ENCODE measurements around the gene ALG14.

DNA sequence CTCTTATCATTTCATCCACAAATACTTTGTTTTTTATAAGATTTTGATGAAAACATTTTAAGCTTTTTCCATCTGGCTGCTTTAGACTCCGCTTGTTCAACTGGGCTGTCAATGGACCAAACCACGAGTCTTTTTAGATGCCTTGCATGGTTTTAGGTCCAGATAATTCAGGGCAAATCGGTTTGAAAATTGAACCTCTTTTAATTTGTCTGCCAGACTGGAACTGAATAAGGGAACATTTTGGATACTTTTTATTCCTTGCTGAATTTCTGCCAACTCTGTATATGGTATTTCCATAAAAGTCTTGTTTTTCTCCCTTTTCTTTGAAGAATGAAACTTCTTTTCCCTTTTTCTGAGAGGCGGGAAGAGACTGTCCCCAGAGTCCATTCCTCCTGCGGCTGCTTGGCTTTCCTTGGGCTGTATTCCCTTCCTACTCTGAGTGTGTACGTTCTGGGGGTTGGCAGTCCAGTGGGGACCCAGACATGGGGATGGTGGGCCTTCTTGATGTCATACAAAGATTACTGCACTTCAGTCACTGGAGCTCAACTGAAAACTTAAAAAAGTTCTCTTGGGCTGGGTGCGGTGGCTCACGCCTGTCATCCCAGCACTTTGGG lies 99.3 kb downstream of the ALG14 start:
- TF ChIP-seq, protein P1, sequence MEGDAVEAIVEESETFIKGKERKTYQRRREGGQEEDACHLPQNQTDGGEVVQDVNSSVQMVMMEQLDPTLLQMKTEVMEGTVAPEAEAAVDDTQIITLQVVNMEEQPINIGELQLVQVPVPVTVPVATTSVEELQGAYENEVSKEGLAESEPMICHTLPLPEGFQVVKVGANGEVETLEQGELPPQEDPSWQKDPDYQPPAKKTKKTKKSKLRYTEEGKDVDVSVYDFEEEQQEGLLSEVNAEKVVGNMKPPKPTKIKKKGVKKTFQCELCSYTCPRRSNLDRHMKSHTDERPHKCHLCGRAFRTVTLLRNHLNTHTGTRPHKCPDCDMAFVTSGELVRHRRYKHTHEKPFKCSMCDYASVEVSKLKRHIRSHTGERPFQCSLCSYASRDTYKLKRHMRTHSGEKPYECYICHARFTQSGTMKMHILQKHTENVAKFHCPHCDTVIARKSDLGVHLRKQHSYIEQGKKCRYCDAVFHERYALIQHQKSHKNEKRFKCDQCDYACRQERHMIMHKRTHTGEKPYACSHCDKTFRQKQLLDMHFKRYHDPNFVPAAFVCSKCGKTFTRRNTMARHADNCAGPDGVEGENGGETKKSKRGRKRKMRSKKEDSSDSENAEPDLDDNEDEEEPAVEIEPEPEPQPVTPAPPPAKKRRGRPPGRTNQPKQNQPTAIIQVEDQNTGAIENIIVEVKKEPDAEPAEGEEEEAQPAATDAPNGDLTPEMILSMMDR (conservative IDR thresholded peaks at IDR 0.05; ENCODE audit: low read depth, low read length) = no peak
- TF ChIP-seq CHD1 (IDR thresholded peaks at IDR 0.05; ENCODE audit: low read depth, low read length) (no peak), POLR2A (IDR thresholded peaks at IDR 0.05; ENCODE audit: low read depth, low read length) (no peak), MXI1 (IDR thresholded peaks at IDR 0.05; ENCODE audit: borderline replicate concordance, low read depth, low read length) (no peak), RCOR1 (IDR thresholded peaks at IDR 0.05; ENCODE audit: insufficient replicate concordance, low read length) (no peak), SMC3 (IDR thresholded peaks at IDR 0.05; ENCODE audit: low read depth, low read length) (no peak), MAZ (IDR thresholded peaks at IDR 0.05; ENCODE audit: borderline replicate concordance, low read depth, low read length) (no peak), RAD21 (IDR thresholded peaks at IDR 0.05; ENCODE audit: low read length) (no peak), RFX5 (IDR thresholded peaks at IDR 0.05; ENCODE audit: low read depth, low read length) (no peak)
- TF ChIP-seq, protein P2, sequence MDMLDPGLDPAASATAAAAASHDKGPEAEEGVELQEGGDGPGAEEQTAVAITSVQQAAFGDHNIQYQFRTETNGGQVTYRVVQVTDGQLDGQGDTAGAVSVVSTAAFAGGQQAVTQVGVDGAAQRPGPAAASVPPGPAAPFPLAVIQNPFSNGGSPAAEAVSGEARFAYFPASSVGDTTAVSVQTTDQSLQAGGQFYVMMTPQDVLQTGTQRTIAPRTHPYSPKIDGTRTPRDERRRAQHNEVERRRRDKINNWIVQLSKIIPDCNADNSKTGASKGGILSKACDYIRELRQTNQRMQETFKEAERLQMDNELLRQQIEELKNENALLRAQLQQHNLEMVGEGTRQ (IDR thresholded peaks at IDR 0.05; ENCODE audit: low read depth, low read length) = no peak
